IMR-90 (cell line): ENCODE data around the gene LSG1. TPM values are rescaled to one million over a fixed set of nuclear protein-coding genes. Genes with fewer than 3 reads are reported as not detected.
A peak's percentile ranks its signal among the peaks of the same experiment; 100 is the strongest.

Experiments
- ATAC-seq: fragments of 200-7000 bp; cut with Tn5 transposase; 2 replicates; pipeline ENCODE4 v1.9.1; 2020; ENCODE audit warnings: low read depth, mild to moderate bottlenecking, moderate library complexity
- BruUV-seq: library from RNA; stranded (reverse); fragments of 400-500 nt; replicated peaks from 2 replicates; lab custom pipeline; 2021; lab: Mats Ljungman, UMichigan
- CTCF ChIA-PET: fragments of 300-600 bp; formaldehyde crosslinking; extraction: SDS; loops from one replicate; lab custom pipeline; 2021; ENCODE audit warnings: antibody characterized with exemption; lab: Yijun Ruan, JAX
- POLR2A ChIA-PET: fragments of 300-600 bp; sonication (Branson Sonifier 250); formaldehyde crosslinking; loops from one replicate; lab custom pipeline; 2022; ENCODE audit warnings: antibody characterized with exemption; ENCODE audit not compliant: unreplicated experiment; lab: Charles Lee
- DNase-seq: peaks from one replicate; pipeline ENCODE4 v3.0.0; 2013
- H2AFZ ChIP-seq: replicated peaks from 2 replicates; pipeline ENCODE3; 2013; ENCODE audit warnings: low read length, mild to moderate bottlenecking; ENCODE audit not compliant: poor library complexity
- H2AK5ac ChIP-seq: 2 replicates; pipeline ENCODE4 v1.6.1; 2013; ENCODE audit warnings: low read depth, low read length, inconsistent platforms
- H2AK9ac ChIP-seq: replicated peaks from 2 replicates; pipeline ENCODE3; 2013; ENCODE audit warnings: mild to moderate bottlenecking, low read depth, low read length, moderate library complexity; ENCODE audit not compliant: poor library complexity
- H2BK120ac ChIP-seq: 2 replicates; pipeline ENCODE4 v1.6.1; 2013; ENCODE audit warnings: low read depth, low read length, inconsistent platforms
- H2BK15ac ChIP-seq: 3 replicates; pipeline ENCODE4 v1.6.1; 2013; ENCODE audit warnings: low read depth, low read length, inconsistent platforms
- H2BK20ac ChIP-seq: 2 replicates; pipeline ENCODE4 v1.6.1; 2013; ENCODE audit warnings: low read depth, mild to moderate bottlenecking, inconsistent platforms, low read length, moderate library complexity
- H2BK5ac ChIP-seq: 2 replicates; pipeline ENCODE4 v1.6.1; 2013; ENCODE audit warnings: mild to moderate bottlenecking, low read depth, low read length, inconsistent platforms; ENCODE audit not compliant: poor library complexity, severe bottlenecking
- H3K14ac ChIP-seq: replicated peaks from 2 replicates; pipeline ENCODE4 v1.6.1; 2013; ENCODE audit warnings: low read depth, low read length, inconsistent platforms
- H3K18ac ChIP-seq: 2 replicates; pipeline ENCODE4 v1.6.1; 2013; ENCODE audit warnings: low read depth, low read length, control low read depth
- H3K23ac ChIP-seq: 2 replicates; pipeline ENCODE4 v1.6.1; 2013; ENCODE audit warnings: low read depth, low read length, inconsistent platforms
- H3K27ac ChIP-seq: 2 replicates; pipeline ENCODE4 v1.5.1; 2013; ENCODE audit warnings: mild to moderate bottlenecking, control low read depth, low read length; ENCODE audit not compliant: insufficient read depth
- H3K27me3 ChIP-seq: 2 replicates; pipeline ENCODE4 v1.6.1; 2013; ENCODE audit warnings: low read length; ENCODE audit not compliant: control insufficient read depth, insufficient read depth
- H3K36me3 ChIP-seq: 2 replicates; pipeline ENCODE4 v1.6.1; 2013; ENCODE audit warnings: low read length, mixed read lengths; ENCODE audit not compliant: control insufficient read depth, insufficient read depth
- H3K4ac ChIP-seq: 2 replicates; pipeline ENCODE4 v1.6.1; 2013; ENCODE audit warnings: low read depth, low read length, inconsistent platforms
- H3K4me1 ChIP-seq: 2 replicates; pipeline ENCODE4 v1.6.1; 2013; ENCODE audit warnings: low read length, mixed read lengths; ENCODE audit not compliant: control insufficient read depth, insufficient read depth
- H3K4me2 ChIP-seq: 2 replicates; pipeline ENCODE4 v1.6.1; 2013; ENCODE audit warnings: low read depth, mild to moderate bottlenecking, control low read depth, low read length, moderate library complexity
- H3K4me3 ChIP-seq: 2 replicates; pipeline ENCODE4 v1.5.1; 2013; ENCODE audit warnings: low read depth, mild to moderate bottlenecking, control low read depth, low read length, moderate library complexity; ENCODE audit not compliant: insufficient read depth
- H3K56ac ChIP-seq: 2 replicates; pipeline ENCODE4 v1.6.1; 2013; ENCODE audit warnings: low read length, inconsistent platforms; ENCODE audit not compliant: insufficient read depth; ENCODE audit errors: extremely low read depth
- H3K79me1 ChIP-seq, 2 experiments: 2 replicates each; pipeline ENCODE4 v1.6.1; 2013; ENCODE audit warnings: low read length in 2 of 2, inconsistent platforms in 1 of 2, low read depth in 1 of 2
- H3K9ac ChIP-seq: 2 replicates; pipeline ENCODE4 v1.6.1; 2013; ENCODE audit warnings: low read depth, low read length, control low read depth
- H3K9me1 ChIP-seq: 2 replicates; pipeline ENCODE4 v1.6.1; 2013; ENCODE audit warnings: low read length, inconsistent platforms; ENCODE audit not compliant: insufficient read depth
- H3K9me3 ChIP-seq: 2 replicates; pipeline ENCODE4 v1.6.1; 2013; ENCODE audit warnings: low read length; ENCODE audit not compliant: control insufficient read depth, insufficient read depth
- H4K20me1 ChIP-seq: 2 replicates; pipeline ENCODE4 v1.6.1; 2013; ENCODE audit warnings: low read length, inconsistent platforms; ENCODE audit not compliant: insufficient read depth
- H4K5ac ChIP-seq: 2 replicates; pipeline ENCODE4 v1.6.1; 2013; ENCODE audit warnings: mild to moderate bottlenecking, low read depth, low read length, control low read depth
- H4K8ac ChIP-seq, 2 experiments: 2 replicates each; pipeline ENCODE4 v1.6.1; 2013; ENCODE audit warnings: low read depth in 2 of 2, low read length in 2 of 2, control low read depth in 1 of 2, inconsistent platforms in 1 of 2
- H4K91ac ChIP-seq: 2 replicates; pipeline ENCODE4 v1.6.1; 2013; ENCODE audit warnings: low read depth, low read length, inconsistent platforms; ENCODE audit not compliant: insufficient read depth
- BHLHE40 ChIP-seq: fragments of 150-350 bp; IDR thresholded peaks from 2 replicates; pipeline ENCODE4 v1.6.1; 2016; ENCODE audit warnings: mild to moderate bottlenecking, low read depth, low read length
- CEBPB ChIP-seq: IDR thresholded peaks from 2 replicates; pipeline ENCODE4 v1.6.1; 2012; ENCODE audit warnings: low read depth, low read length, improper control_type of control experiment
- CHD1 ChIP-seq: IDR thresholded peaks from 2 replicates; pipeline ENCODE4 v1.6.1; 2012; ENCODE audit warnings: low read depth, low read length, improper control_type of control experiment
- FOS ChIP-seq: fragments of 150-350 bp; IDR thresholded peaks from 2 replicates; pipeline ENCODE4 v1.6.1; 2016; ENCODE audit warnings: low read depth, low read length
- MAFK ChIP-seq: IDR thresholded peaks from 2 replicates; pipeline ENCODE4 v1.6.1; 2012; ENCODE audit warnings: low read depth, low read length, improper control_type of control experiment
- MAZ ChIP-seq: IDR thresholded peaks from 2 replicates; pipeline ENCODE4 v1.6.1; 2012; ENCODE audit warnings: low read depth, mild to moderate bottlenecking, low read length, improper control_type of control experiment, moderate library complexity, borderline replicate concordance
- MXI1 ChIP-seq: IDR thresholded peaks from 2 replicates; pipeline ENCODE4 v1.6.1; 2012; ENCODE audit warnings: low read depth, mild to moderate bottlenecking, low read length, moderate library complexity, borderline replicate concordance
- NFE2L2 ChIP-seq: fragments of 150-350 bp; IDR thresholded peaks from 2 replicates; pipeline ENCODE4 v1.6.1; 2016; ENCODE audit warnings: low read depth, mild to moderate bottlenecking, low read length
- POLR2A ChIP-seq: IDR thresholded peaks from 2 replicates; pipeline ENCODE4 v1.6.1; 2012; ENCODE audit warnings: mild to moderate bottlenecking, low read depth, low read length
- RAD21 ChIP-seq: IDR thresholded peaks from 2 replicates; pipeline ENCODE4 v1.6.1; 2012; ENCODE audit warnings: low read length, improper control_type of control experiment
- RCOR1 ChIP-seq: IDR thresholded peaks from 2 replicates; pipeline ENCODE4 v1.6.1; 2012; ENCODE audit warnings: mild to moderate bottlenecking, low read length, improper control_type of control experiment; ENCODE audit not compliant: insufficient replicate concordance
- RFX5 ChIP-seq: IDR thresholded peaks from 2 replicates; pipeline ENCODE4 v1.8.0; 2012; ENCODE audit warnings: low read depth, mild to moderate bottlenecking, low read length, moderate library complexity
- SMC3 ChIP-seq: fragments of 150-350 bp; IDR thresholded peaks from 2 replicates; pipeline ENCODE4 v1.6.1; 2016; ENCODE audit warnings: low read depth, mild to moderate bottlenecking, antibody characterized with exemption, low read length, moderate library complexity
- WGBS, 2 experiments: methylation state at CpG; one replicate each; pipeline versions ENCODE4 v1.1.5 to v1.1.7; 2013; ENCODE audit warnings: missing lambda C conversion rate in 2 of 2; ENCODE audit not compliant: insufficient read length in 1 of 2; ENCODE audit errors: extremely low coverage in 2 of 2; 5-methylcytosine and 5-hydroxymethylcytosine counted together
- dilution Hi-C: fragments of 300-500 bp; cut with HindIII; formaldehyde crosslinking; loops from one replicate; pipeline ENCODE4 v1.14.3; 2018; ENCODE audit warnings: low sequenced_read_pairs; ENCODE audit not compliant: unreplicated experiment
- in situ Hi-C: fragments of 300-500 bp; cut with MboI; formaldehyde crosslinking; loops from 3 replicates; pipeline ENCODE4 v1.14.3; 2019; ENCODE audit warnings: low sequenced_read_pairs, inconsistent platforms, mixed read lengths
- intact Hi-C: fragments of 100-400 bp; cut with micrococcal nuclease; formaldehyde crosslinking; loops from 2 replicates; pipeline ENCODE4 v1.10.0; 2022
- polyA plus RNA-seq, 3 experiments: library from polyadenylated mRNA; depleted of rRNA; stranded (reverse); fragments of >200 nt; gene quantifications; 2 replicates each; pipeline ENCODE4 v1.2.3, GENCODE V29; 2012; ENCODE audit warnings: low replicate concordance in 1 of 3
- total RNA-seq: library from RNA; depleted of rRNA; stranded (reverse); fragments of >200 nt; gene quantifications from 2 replicates; pipeline ENCODE4 v1.2.3, GENCODE V29; 2012
- TF ChIP-seq, protein P1 (sequence below): fragments of 150-350 bp; IDR thresholded peaks from 2 replicates; pipeline ENCODE4 v1.6.1; 2016; ENCODE audit warnings: low read depth, mild to moderate bottlenecking, low read length, moderate library complexity, borderline replicate concordance
- TF ChIP-seq, protein P2 (sequence below): conservative IDR thresholded peaks from 2 replicates; pipeline ENCODE4 v1.5.1; 2012; ENCODE audit warnings: mild to moderate bottlenecking, low read depth, low read length, improper control_type of control experiment
- TF ChIP-seq, protein P3 (sequence below): fragments of 150-350 bp; IDR thresholded peaks from 2 replicates; pipeline ENCODE4 v1.6.1; 2017; ENCODE audit warnings: mild to moderate bottlenecking, antibody characterized with exemption, low read length, low read depth

Gene LSG1
- total and polyA plus RNA-seq, 2 of the 4 experiments (the other 2 are of a cell fraction) = 26.8 to 45.2 TPM

DNA sequence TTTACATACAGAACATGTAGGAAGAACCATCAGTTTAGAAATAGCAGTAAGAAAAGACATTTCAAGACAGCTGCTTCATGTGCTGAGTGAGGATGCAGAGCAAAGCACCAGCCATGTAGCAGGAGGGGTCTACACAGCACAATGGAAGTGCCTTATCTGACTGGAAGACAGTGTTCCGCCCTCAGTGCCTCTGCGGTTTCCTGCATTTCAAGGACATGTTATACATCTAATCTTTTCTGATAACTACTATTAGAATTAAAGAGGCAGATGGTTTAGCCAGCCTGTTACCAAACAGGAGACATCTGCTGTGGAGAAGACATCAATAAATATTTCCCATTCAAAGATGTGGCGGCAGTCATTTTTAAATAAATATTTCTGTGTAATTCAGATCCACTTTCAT lies 10.6 kb downstream of the LSG1 start:
- H4K20me1 ChIP-seq = no peaks in the 10 kb centered on the region
- H2BK20ac ChIP-seq = no peak overlapping the region
- H3K9me3 ChIP-seq = no peaks in the 10 kb centered on the region
- H4K91ac ChIP-seq = no peak overlapping the region
- no peak overlapping the region for H2AFZ ChIP-seq
- H3K9ac ChIP-seq = no peak overlapping the region
- dilution Hi-C loops = no loop called here
- no peak for DNase-seq
- H4K5ac ChIP-seq = no peak overlapping the region
- H2BK5ac ChIP-seq = no peak overlapping the region
- H3K4me2 ChIP-seq = no peak overlapping the region
- H4K8ac ChIP-seq = no peak overlapping the region
- H3K4ac ChIP-seq = no peak overlapping the region
- H3K23ac ChIP-seq = no peak overlapping the region
- no peak overlapping the region for H2AK9ac ChIP-seq
- no peak overlapping the region for H2AK5ac ChIP-seq
- TF ChIP-seq, protein P1, sequence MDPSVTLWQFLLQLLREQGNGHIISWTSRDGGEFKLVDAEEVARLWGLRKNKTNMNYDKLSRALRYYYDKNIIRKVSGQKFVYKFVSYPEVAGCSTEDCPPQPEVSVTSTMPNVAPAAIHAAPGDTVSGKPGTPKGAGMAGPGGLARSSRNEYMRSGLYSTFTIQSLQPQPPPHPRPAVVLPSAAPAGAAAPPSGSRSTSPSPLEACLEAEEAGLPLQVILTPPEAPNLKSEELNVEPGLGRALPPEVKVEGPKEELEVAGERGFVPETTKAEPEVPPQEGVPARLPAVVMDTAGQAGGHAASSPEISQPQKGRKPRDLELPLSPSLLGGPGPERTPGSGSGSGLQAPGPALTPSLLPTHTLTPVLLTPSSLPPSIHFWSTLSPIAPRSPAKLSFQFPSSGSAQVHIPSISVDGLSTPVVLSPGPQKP = no peak
- TF ChIP-seq, protein P2, sequence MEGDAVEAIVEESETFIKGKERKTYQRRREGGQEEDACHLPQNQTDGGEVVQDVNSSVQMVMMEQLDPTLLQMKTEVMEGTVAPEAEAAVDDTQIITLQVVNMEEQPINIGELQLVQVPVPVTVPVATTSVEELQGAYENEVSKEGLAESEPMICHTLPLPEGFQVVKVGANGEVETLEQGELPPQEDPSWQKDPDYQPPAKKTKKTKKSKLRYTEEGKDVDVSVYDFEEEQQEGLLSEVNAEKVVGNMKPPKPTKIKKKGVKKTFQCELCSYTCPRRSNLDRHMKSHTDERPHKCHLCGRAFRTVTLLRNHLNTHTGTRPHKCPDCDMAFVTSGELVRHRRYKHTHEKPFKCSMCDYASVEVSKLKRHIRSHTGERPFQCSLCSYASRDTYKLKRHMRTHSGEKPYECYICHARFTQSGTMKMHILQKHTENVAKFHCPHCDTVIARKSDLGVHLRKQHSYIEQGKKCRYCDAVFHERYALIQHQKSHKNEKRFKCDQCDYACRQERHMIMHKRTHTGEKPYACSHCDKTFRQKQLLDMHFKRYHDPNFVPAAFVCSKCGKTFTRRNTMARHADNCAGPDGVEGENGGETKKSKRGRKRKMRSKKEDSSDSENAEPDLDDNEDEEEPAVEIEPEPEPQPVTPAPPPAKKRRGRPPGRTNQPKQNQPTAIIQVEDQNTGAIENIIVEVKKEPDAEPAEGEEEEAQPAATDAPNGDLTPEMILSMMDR = no peak
- TF ChIP-seq FOS = no peak
- no peak for TF ChIP-seq MXI1
- no peak for TF ChIP-seq RAD21
- no peak for TF ChIP-seq RFX5
- TF ChIP-seq NFE2L2 = no peak
- TF ChIP-seq MAZ = no peak
- TF ChIP-seq POLR2A = no peak
- TF ChIP-seq CHD1 = no peak
- TF ChIP-seq CEBPB = no peak
- no peak for TF ChIP-seq RCOR1
- TF ChIP-seq SMC3 = no peak
- no peak for TF ChIP-seq BHLHE40
- TF ChIP-seq, protein P3, sequence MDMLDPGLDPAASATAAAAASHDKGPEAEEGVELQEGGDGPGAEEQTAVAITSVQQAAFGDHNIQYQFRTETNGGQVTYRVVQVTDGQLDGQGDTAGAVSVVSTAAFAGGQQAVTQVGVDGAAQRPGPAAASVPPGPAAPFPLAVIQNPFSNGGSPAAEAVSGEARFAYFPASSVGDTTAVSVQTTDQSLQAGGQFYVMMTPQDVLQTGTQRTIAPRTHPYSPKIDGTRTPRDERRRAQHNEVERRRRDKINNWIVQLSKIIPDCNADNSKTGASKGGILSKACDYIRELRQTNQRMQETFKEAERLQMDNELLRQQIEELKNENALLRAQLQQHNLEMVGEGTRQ = no peak
- TF ChIP-seq MAFK = no peak
- ATAC-seq = peak; percentile 42
- H3K79me1 ChIP-seq = peaks cover 7 to 10% of the 10 kb centered on the region in 2 experiments; a peak in 2 of 4 replicates
- ChIA-PET POLR2A (interaction anchor here (0.5 kb wide), 1 partner anchor 572 kb away, joined by 3 read pairs; no protein-coding TSS in a partner anchor), CTCF (interaction anchor here (0.9 to 1.2 kb wide), 2 partner anchors 10 kb away, joined by 3 to 4 read pairs; no protein-coding TSS in a partner anchor)
- no peak overlapping the region for H3K4me3 ChIP-seq
- in situ Hi-C loops = no loop called here
- no TSS peak for BruUV-seq
- no peak overlapping the region for H2BK15ac ChIP-seq
- no peaks in the 10 kb centered on the region; the same call in 1 of the 2 replicates for H3K4me1 ChIP-seq
- H3K56ac ChIP-seq = no peak overlapping the region
- H3K27ac ChIP-seq = no peak overlapping the region
- no peaks in the 10 kb centered on the region for H3K9me1 ChIP-seq
- peaks cover 27% of the 10 kb centered on the region for H3K36me3 ChIP-seq
- WGBS, 2 experiments = no CpG with 5 or more reads among the region's 3 CpGs
- no peaks in the 10 kb centered on the region for H3K27me3 ChIP-seq
- intact Hi-C loops = no loop called here
- H2BK120ac ChIP-seq = no peak overlapping the region
- no peak overlapping the region for H3K18ac ChIP-seq
- H3K14ac ChIP-seq = no peak overlapping the region
